ENCODE results near the gene YPEL2. TPM values are rescaled to one million over a fixed set of nuclear protein-coding genes. Genes with fewer than 3 reads are reported as not detected.

Gene YPEL2
- total RNA-seq, 5 donors from 2014 or later (not counting 1 experiment from before 2014, with no cell fraction given), result 29.7 to 58.5 (median 52.0) TPM

DNA sequence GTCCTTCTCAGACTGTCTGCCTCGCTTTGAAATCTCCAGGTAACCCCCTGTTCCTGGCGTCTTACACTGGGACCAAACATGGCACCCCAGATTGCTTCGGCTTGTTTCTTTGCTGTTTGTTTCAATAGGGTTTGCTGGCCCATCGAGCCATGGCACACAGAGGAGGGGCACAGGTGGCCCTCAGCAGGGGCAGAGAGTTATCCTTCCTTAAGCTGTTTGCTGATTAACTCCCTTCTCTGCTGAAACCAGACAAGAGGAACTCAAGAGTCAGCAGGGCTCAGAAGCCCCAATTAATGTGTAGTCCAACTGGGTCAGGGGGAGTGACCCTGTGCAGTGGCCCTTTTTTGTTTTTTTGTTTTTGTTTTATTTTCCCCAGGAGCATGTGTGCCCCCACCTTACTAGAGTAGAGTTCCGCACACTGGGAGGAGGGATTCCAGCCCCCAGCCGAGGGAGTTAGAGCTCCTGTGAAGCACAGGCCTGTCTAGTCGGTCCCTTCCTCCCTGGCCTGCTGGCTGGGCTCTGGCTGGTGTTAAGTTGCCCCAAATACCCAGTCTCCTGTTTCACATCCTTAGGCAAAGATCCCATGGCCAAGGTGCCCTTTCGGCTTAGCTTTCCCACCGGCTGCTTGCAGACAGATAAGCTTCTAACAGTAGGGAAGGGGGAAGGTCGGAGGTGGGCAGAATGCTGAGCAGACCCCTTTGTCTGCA lies 39.3 kb downstream of the YPEL2 start:
- DNase-seq (no peak), ATAC-seq (replicated peaks in 1 of 4) (no peak)
- Mint-ChIP-seq H3K27ac (peak overlapping the region; percentile 44 to 94), H3K27me3 (no peaks in the 10 kb centered on the region), H3K9me3 (no peaks in the 10 kb centered on the region), H3K36me3 (peaks cover 16% of the 10 kb centered on the region), H3K4me3 (peak overlapping the region in 1 of 3 donors; percentile 64), H3K4me1 (peaks cover 79 to 92% (median 89%) of the 10 kb centered on the region in 3 donors)
- no peaks in the 10 kb centered on the region for H3K9me3 ChIP-seq
- H3K4me3 ChIP-seq (ENCODE audit: control insufficient read depth in 1 of 2, extremely low read depth in 1 of 2, low read length in 1 of 2), result no peak overlapping the region
- peaks cover 0 to 3% of the 10 kb centered on the region in 2 donors for H3K36me3 ChIP-seq (ENCODE audit: control insufficient read depth in 2 of 2, extremely low read depth in 1 of 2, insufficient read depth in 1 of 2, low read length in 1 of 2)
- H3K4me1 ChIP-seq (ENCODE audit: control insufficient read depth in 1 of 2, extremely low read depth in 1 of 2, insufficient read depth in 2 of 2, low read length in 2 of 2), result peaks cover 29 to 63% of the 10 kb centered on the region in 2 experiments
- H3K27ac ChIP-seq (ENCODE audit: low read length), result no peak overlapping the region
- POLR2A ChIA-PET, result no interaction called here
- CTCF ChIA-PET, result interaction anchor here in 1 of 2 donors (0.6 kb wide), 1 partner anchor 92 kb away, joined by 3 read pairs; no protein-coding TSS in a partner anchor
- WGBS (ENCODE audit: insufficient coverage), result 91% methylated on average over 4 of the region's 10 CpGs
- no peaks in the 10 kb centered on the region for H3K27me3 ChIP-seq (replicated peaks in 1 of 2; ENCODE audit: control insufficient read depth in 2 of 2, extremely low read depth in 1 of 2, insufficient read depth in 2 of 2, low read length in 1 of 2)

DNA sequence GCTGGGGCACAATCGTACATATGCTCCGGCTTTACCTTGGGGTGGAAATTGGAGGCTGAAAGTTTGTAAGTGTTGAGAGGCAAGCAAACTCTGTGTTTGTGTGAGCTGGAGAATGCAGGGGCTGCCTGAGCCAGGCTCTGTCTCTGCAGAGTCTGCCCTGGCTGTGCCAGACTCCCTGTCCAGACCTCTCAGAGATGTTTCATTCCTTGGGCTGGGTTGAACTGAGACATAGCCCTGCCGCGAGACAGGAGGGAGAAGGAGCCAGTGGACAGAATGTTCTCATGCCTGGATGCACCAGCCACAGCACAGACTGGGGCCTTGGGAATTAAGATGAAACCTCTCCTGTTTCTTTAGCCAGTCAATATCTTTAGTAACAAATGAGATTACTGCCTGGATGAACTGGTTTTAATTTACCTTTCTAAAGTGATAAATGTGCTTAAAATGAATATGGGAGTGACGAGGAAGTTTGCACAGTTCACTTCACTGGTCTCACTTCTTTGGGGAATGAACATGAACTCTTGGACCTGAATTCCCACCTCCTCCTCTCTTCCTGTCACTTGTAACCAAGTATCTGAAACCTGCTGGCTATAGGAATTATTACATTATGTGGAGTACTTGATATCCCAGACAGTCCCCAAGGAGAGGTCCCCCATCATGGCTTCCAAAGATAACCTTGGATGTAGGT lies 40.1 kb downstream of the YPEL2 start:
- no peak overlapping the region for H3K4me3 ChIP-seq (ENCODE audit: control insufficient read depth in 1 of 2, extremely low read depth in 1 of 2, low read length in 1 of 2)
- no peaks in the 10 kb centered on the region for H3K27me3 ChIP-seq (replicated peaks in 1 of 2; ENCODE audit: control insufficient read depth in 2 of 2, extremely low read depth in 1 of 2, insufficient read depth in 2 of 2, low read length in 1 of 2)
- H3K9me3 ChIP-seq, result no peaks in the 10 kb centered on the region
- Mint-ChIP-seq H3K27ac (peak overlapping the region; percentile 67 to 94), H3K36me3 (peaks cover 16% of the 10 kb centered on the region), H3K27me3 (no peaks in the 10 kb centered on the region), H3K4me3 (peak overlapping the region in 1 of 3 donors; percentile 64), H3K4me1 (peaks cover 81 to 92% (median 89%) of the 10 kb centered on the region in 3 donors), H3K9me3 (no peaks in the 10 kb centered on the region)
- no peak for DNase-seq
- no peak overlapping the region for H3K27ac ChIP-seq (ENCODE audit: low read length)
- ChIA-PET POLR2A (no interaction called here), CTCF (interaction anchor here in 1 of 2 donors (0.6 kb wide), 1 partner anchor 93 kb away, joined by 3 read pairs; no protein-coding TSS in a partner anchor)
- 100% methylated on average over 4 of the region's 5 CpGs for WGBS (ENCODE audit: insufficient coverage)
- H3K4me1 ChIP-seq (ENCODE audit: control insufficient read depth in 1 of 2, extremely low read depth in 1 of 2, insufficient read depth in 2 of 2, low read length in 2 of 2), result peaks cover 23 to 55% of the 10 kb centered on the region in 2 experiments
- ATAC-seq (replicated peaks in 1 of 4), result no peak
- peaks cover 0 to 3% of the 10 kb centered on the region in 2 donors for H3K36me3 ChIP-seq (ENCODE audit: control insufficient read depth in 2 of 2, extremely low read depth in 1 of 2, insufficient read depth in 1 of 2, low read length in 1 of 2)

DNA sequence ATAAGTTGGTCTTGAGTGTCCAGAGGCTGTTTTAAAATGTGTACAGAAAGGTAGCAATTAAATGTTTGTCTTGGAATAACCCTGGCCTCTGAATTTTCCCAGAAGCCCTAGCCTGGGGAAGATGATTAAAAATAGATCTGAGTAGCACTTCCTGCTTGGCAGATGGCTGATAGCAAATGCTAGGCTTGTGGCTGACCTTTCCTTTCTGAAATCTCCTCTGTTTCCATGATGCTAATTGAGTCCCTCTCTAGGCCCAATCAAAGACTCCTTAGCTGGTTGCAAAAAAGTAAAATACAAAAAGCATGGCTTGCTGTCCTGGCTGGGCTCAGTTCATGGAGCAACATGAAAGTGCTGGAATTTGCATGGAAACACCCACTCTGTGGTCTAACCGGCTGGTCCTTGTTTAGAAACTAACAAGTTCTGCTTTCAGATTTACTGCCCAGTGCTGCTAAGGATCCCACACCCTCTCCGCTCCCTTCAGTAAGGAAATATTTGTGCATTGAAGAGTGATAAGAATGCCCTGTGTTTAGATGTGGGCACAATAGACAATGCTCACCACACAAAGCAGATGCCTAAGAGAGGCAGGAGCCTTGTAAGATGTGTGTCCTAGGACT lies 40.8 kb downstream of the YPEL2 start:
- Mint-ChIP-seq H3K36me3 (peaks cover 16% of the 10 kb centered on the region), H3K4me3 (peak overlapping the region in 1 of 3 donors; percentile 64), H3K4me1 (peaks cover 78 to 87% (median 85%) of the 10 kb centered on the region in 3 donors), H3K27ac (peak overlapping the region; percentile 92 to 94), H3K9me3 (no peaks in the 10 kb centered on the region), H3K27me3 (no peaks in the 10 kb centered on the region)
- CTCF ChIA-PET, result no interaction called here
- H3K4me1 ChIP-seq (ENCODE audit: control insufficient read depth in 1 of 2, extremely low read depth in 1 of 2, insufficient read depth in 2 of 2, low read length in 2 of 2), result peaks cover 23 to 48% of the 10 kb centered on the region in 2 experiments
- H3K9me3 ChIP-seq, result no peaks in the 10 kb centered on the region
- H3K4me3 ChIP-seq (ENCODE audit: control insufficient read depth in 1 of 2, extremely low read depth in 1 of 2, low read length in 1 of 2), result no peak overlapping the region
- no peak overlapping the region for H3K27ac ChIP-seq (ENCODE audit: low read length)
- POLR2A ChIA-PET, result no interaction called here
- H3K27me3 ChIP-seq (replicated peaks in 1 of 2; ENCODE audit: control insufficient read depth in 2 of 2, extremely low read depth in 1 of 2, insufficient read depth in 2 of 2, low read length in 1 of 2), result no peaks in the 10 kb centered on the region
- no peak for ATAC-seq (replicated peaks in 1 of 4)
- DNase-seq, result no peak
- no CpG with 5 or more reads among the region's 2 CpGs for WGBS (ENCODE audit: insufficient coverage)
- H3K36me3 ChIP-seq (ENCODE audit: control insufficient read depth in 2 of 2, extremely low read depth in 1 of 2, insufficient read depth in 1 of 2, low read length in 1 of 2), result peaks cover 0 to 3% of the 10 kb centered on the region in 2 donors

DNA sequence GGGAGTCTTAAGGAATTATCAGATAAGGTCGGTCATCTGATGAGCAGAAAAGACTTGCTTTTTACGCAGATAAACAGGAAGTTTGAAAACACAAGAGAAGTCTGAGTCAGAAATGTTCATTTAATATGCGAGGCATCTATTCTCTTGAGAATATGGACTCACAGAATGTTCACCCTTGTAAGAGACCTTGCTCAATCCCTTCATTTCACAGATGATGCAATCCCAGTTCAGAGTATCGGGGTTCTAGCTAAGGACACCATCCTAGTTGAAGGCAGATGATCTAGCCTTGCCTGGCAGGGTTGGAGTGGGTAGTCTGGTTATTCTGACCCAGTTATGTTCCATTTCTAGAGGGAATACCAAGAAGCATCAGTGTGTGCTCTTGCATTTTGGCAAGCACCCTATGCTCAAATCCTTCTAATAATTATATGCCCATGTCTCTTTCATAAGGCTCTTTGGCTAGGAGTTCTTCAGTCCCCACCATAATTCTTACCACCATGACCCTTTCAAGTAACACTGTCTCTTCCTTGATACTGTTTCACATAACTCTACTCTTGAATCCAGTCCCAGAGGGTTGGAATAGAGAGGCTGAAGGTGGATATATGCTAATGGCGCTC lies 42.5 kb downstream of the YPEL2 start:
- H3K4me1 ChIP-seq (ENCODE audit: control insufficient read depth in 1 of 2, extremely low read depth in 1 of 2, insufficient read depth in 2 of 2, low read length in 2 of 2), result peaks cover 23 to 44% of the 10 kb centered on the region in 2 experiments
- Mint-ChIP-seq H3K27ac (peak overlapping the region; percentile 92 to 94), H3K27me3 (no peaks in the 10 kb centered on the region), H3K4me1 (peaks cover 77 to 81% (median 80%) of the 10 kb centered on the region in 3 donors), H3K9me3 (no peaks in the 10 kb centered on the region), H3K4me3 (peak overlapping the region; percentile 32 to 64 (median 64)), H3K36me3 (peaks cover 26% of the 10 kb centered on the region)
- peak overlapping the region; percentile 58 for H3K27ac ChIP-seq (ENCODE audit: low read length)
- DNase-seq (peak in 1 of 35 experiments; percentile 19), ATAC-seq (replicated peaks in 1 of 4) (peak; percentile 50 to 74 (median 58))
- no peaks in the 10 kb centered on the region for H3K27me3 ChIP-seq (replicated peaks in 1 of 2; ENCODE audit: control insufficient read depth in 2 of 2, extremely low read depth in 1 of 2, insufficient read depth in 2 of 2, low read length in 1 of 2)
- WGBS (ENCODE audit: insufficient coverage), result 0% methylated on average over 1 of the region's 5 CpGs
- peaks cover 0 to 3% of the 10 kb centered on the region in 2 donors for H3K36me3 ChIP-seq (ENCODE audit: control insufficient read depth in 2 of 2, extremely low read depth in 1 of 2, insufficient read depth in 1 of 2, low read length in 1 of 2)
- H3K4me3 ChIP-seq (ENCODE audit: control insufficient read depth in 1 of 2, extremely low read depth in 1 of 2, low read length in 1 of 2), result peak overlapping the region in 1 of 2 donors; percentile 1
- no peaks in the 10 kb centered on the region for H3K9me3 ChIP-seq
- ChIA-PET POLR2A (no interaction called here), CTCF (interaction anchor here in 1 of 2 donors (1.0 kb wide), 1 partner anchor 10 kb away, joined by 4 read pairs; no protein-coding TSS in a partner anchor)

DNA sequence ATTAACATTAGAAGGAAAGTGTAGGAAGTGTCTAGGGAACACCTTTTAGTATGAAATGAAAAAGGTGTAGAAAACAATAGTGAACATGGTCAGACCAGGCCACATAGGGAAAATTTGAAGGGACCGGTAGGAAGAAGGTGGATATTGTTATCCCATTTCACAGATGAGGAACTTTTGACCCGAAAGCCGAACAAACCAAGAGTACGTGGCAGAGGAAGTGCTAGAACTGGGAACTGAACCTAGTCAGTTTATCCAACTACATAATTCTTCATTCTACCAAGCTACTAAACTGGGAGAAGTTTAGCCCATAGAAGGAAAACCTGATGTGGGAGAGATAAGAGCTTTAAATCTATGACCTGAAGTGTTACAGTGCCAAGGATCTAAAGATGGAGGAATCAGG lies 43.2 kb downstream of the YPEL2 start:
- WGBS (ENCODE audit: insufficient coverage), result no CpG with 5 or more reads among the region's 4 CpGs
- Histone ChIP-seq H3K9me3 (no peaks in the 10 kb centered on the region), H3K4me1 (ENCODE audit: control insufficient read depth in 1 of 2, extremely low read depth in 1 of 2, insufficient read depth in 2 of 2, low read length in 2 of 2) (peaks cover 23 to 44% of the 10 kb centered on the region in 2 experiments), H3K27ac (ENCODE audit: low read length) (peak overlapping the region; percentile 58), H3K27me3 (replicated peaks in 1 of 2; ENCODE audit: control insufficient read depth in 2 of 2, extremely low read depth in 1 of 2, insufficient read depth in 2 of 2, low read length in 1 of 2) (no peaks in the 10 kb centered on the region), H3K36me3 (ENCODE audit: control insufficient read depth in 2 of 2, extremely low read depth in 1 of 2, insufficient read depth in 1 of 2, low read length in 1 of 2) (peaks cover 0 to 3% of the 10 kb centered on the region in 2 donors), H3K4me3 (ENCODE audit: control insufficient read depth in 1 of 2, extremely low read depth in 1 of 2, low read length in 1 of 2) (no peak overlapping the region)
- Mint-ChIP-seq H3K36me3 (peaks cover 32% of the 10 kb centered on the region), H3K4me3 (peak overlapping the region in 2 of 3 donors; percentile 14 to 64), H3K9me3 (no peaks in the 10 kb centered on the region), H3K27me3 (no peaks in the 10 kb centered on the region), H3K4me1 (peaks cover 81 to 84% (median 82%) of the 10 kb centered on the region in 3 donors), H3K27ac (peak overlapping the region; percentile 92 to 94)
- ATAC-seq (replicated peaks in 1 of 4) (no peak), DNase-seq (no peak)
- ChIA-PET CTCF (interaction anchor here (0.6 to 1.0 kb wide), 3 partner anchors 11 to 38 kb away, joined by 3 to 4 read pairs (median 4); no protein-coding TSS in a partner anchor), POLR2A (interaction anchor here in 1 of 2 donors (0.8 kb wide), 1 partner anchor 12 kb away, joined by 3 read pairs; no protein-coding TSS in a partner anchor)

DNA sequence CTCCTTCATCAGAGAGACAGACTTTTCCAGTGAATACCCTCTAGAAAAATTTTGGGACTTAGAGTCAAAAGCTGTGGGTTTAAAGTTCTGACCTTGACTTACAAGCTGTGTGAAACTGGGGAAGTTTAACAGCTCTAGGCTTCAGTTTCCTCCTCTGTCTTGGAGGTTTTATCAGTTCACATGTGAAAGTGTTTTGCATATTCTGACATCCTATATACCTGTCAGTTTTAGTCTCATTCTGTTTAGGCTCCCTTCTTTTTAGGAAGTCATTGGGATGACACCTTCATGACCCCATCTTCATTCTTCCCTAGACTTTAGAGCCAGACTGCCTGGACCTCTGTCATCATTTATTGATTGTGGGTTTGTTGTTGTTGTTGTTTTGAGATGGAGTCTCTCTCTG lies 44.4 kb downstream of the YPEL2 start:
- ATAC-seq (replicated peaks in 1 of 4), result no peak
- no peak overlapping the region for H3K4me3 ChIP-seq (ENCODE audit: control insufficient read depth in 1 of 2, extremely low read depth in 1 of 2, low read length in 1 of 2)

More for the DNA sequence above, 44.4 kb downstream of the YPEL2 start:
- H3K4me3 Mint-ChIP-seq, result no peak overlapping the region
- no peaks in the 10 kb centered on the region for H3K9me3 ChIP-seq
- no peaks in the 10 kb centered on the region for H3K9me3 Mint-ChIP-seq
- peaks cover 30% of the 10 kb centered on the region for H3K36me3 Mint-ChIP-seq
- DNase-seq, result no peak
- H3K36me3 ChIP-seq (ENCODE audit: control insufficient read depth in 2 of 2, extremely low read depth in 1 of 2, insufficient read depth in 1 of 2, low read length in 1 of 2), result peaks cover 0 to 3% of the 10 kb centered on the region in 2 donors
- ChIA-PET CTCF (no interaction called here), POLR2A (no interaction called here)
- H3K27me3 ChIP-seq (replicated peaks in 1 of 2; ENCODE audit: control insufficient read depth in 2 of 2, extremely low read depth in 1 of 2, insufficient read depth in 2 of 2, low read length in 1 of 2), result no peaks in the 10 kb centered on the region
- H3K4me1 Mint-ChIP-seq, result peaks cover 80 to 85% (median 82%) of the 10 kb centered on the region in 3 donors
- H3K27ac ChIP-seq (ENCODE audit: low read length), result no peak overlapping the region
- no peaks in the 10 kb centered on the region for H3K27me3 Mint-ChIP-seq
- peak overlapping the region in 1 of 2 donors; percentile 94 for H3K27ac Mint-ChIP-seq
- H3K4me1 ChIP-seq (ENCODE audit: control insufficient read depth in 1 of 2, extremely low read depth in 1 of 2, insufficient read depth in 2 of 2, low read length in 2 of 2), result peaks cover 23 to 38% of the 10 kb centered on the region in 2 experiments
